GM23338 (cell line): ENCODE measurements around the gene UQCC5. TPM values are rescaled to one million over a fixed set of nuclear protein-coding genes. Genes with fewer than 3 reads are reported as not detected.
A peak's percentile ranks its signal among the peaks of the same experiment; 100 is the strongest.

Experiments
- ATAC-seq: fragments of 200-7000 bp; cut with Tn5 transposase; 3 replicates; pipeline ENCODE4 v1.9.1; 2020
- DNase-seq: peaks from one replicate; pipeline ENCODE4 v3.0.0-alpha.2; 2015; ENCODE audit warnings: low spot score
- H2AFZ ChIP-seq: fragments of 200-600 bp; sonication (generic); 2 replicates; pipeline ENCODE4 v1.8.0; 2016; ENCODE audit warnings: antibody characterized with exemption, mild to moderate bottlenecking, moderate library complexity
- H3F3A ChIP-seq: fragments of 200-600 bp; sonication (generic); replicated peaks from 2 replicates; pipeline ENCODE4 v1.8.0; 2017; ENCODE audit warnings: antibody characterized with exemption, mixed run types, low read depth
- H3K27ac ChIP-seq: fragments of 200-600 bp; sonication (generic); 2 replicates; pipeline ENCODE4 v1.6.1; 2016; ENCODE audit warnings: low read depth
- H3K27me3 ChIP-seq: fragments of 200-600 bp; sonication (generic); 2 replicates; pipeline ENCODE4 v1.8.0; 2016; ENCODE audit warnings: mild to moderate bottlenecking, mixed run types, moderate library complexity; ENCODE audit not compliant: insufficient read depth
- H3K36me3 ChIP-seq: fragments of 200-600 bp; sonication (generic); 2 replicates; pipeline ENCODE4 v1.8.0; 2016; ENCODE audit warnings: mild to moderate bottlenecking; ENCODE audit not compliant: insufficient read depth
- H3K4me1 ChIP-seq: fragments of 200-600 bp; sonication (generic); 2 replicates; pipeline ENCODE4 v1.8.0; 2016; ENCODE audit warnings: mild to moderate bottlenecking, moderate library complexity; ENCODE audit not compliant: insufficient read depth
- H3K4me2 ChIP-seq: fragments of 200-600 bp; sonication (generic); 2 replicates; pipeline ENCODE4 v1.7.1; 2017; ENCODE audit warnings: mixed run types
- H3K4me3 ChIP-seq: fragments of 200-600 bp; sonication (generic); 2 replicates; pipeline ENCODE4 v1.6.1; 2016; ENCODE audit warnings: mixed run types
- H3K79me2 ChIP-seq: fragments of 200-600 bp; sonication (generic); replicated peaks from 2 replicates; pipeline ENCODE4 v1.8.0; 2017; ENCODE audit warnings: mild to moderate bottlenecking; ENCODE audit not compliant: insufficient read depth
- H3K9me2 ChIP-seq: fragments of 200-600 bp; sonication (generic); 2 replicates; pipeline ENCODE4 v1.8.0; 2017; ENCODE audit not compliant: insufficient read depth
- H4K20me1 ChIP-seq: fragments of 200-600 bp; sonication (generic); replicated peaks from 2 replicates; pipeline ENCODE4 v1.8.0; 2017; ENCODE audit warnings: mild to moderate bottlenecking; ENCODE audit not compliant: insufficient read depth
- H3K27ac Mint-ChIP-seq: 2 replicates; pipeline ENCODE4 v1.8.0; 2020; ENCODE audit warnings: inconsistent platforms, mild to moderate bottlenecking, moderate library complexity, mixed read lengths
- H3K27me3 Mint-ChIP-seq: 3 replicates; pipeline ENCODE4 v1.8.0; 2022; ENCODE audit warnings: low read depth, mild to moderate bottlenecking, moderate library complexity, mixed read lengths, inconsistent platforms; ENCODE audit not compliant: insufficient read depth, poor library complexity
- H3K36me3 Mint-ChIP-seq: 3 replicates; pipeline ENCODE4 v1.8.0; 2021; ENCODE audit warnings: low read depth, mild to moderate bottlenecking, inconsistent platforms, moderate library complexity, mixed read lengths
- H3K4me1 Mint-ChIP-seq: 3 replicates; pipeline ENCODE4 v1.8.0; 2020; ENCODE audit warnings: mild to moderate bottlenecking, inconsistent platforms, mixed read lengths
- H3K4me3 Mint-ChIP-seq: 3 replicates; pipeline ENCODE4 v1.8.0; 2021; ENCODE audit warnings: moderate library complexity, mild to moderate bottlenecking, inconsistent platforms, mixed read lengths
- H3K9me3 Mint-ChIP-seq: 3 replicates; pipeline ENCODE4 v1.8.0; 2020; ENCODE audit warnings: moderate library complexity, mild to moderate bottlenecking, inconsistent platforms, mixed read lengths
- CREB1 ChIP-seq: fragments of 250-450 bp; sonication (Bioruptor Pico); IDR thresholded peaks from 2 replicates; pipeline ENCODE4 v1.5.0; 2020; ENCODE audit warnings: low read depth, mild to moderate bottlenecking, moderate library complexity
- CTCF ChIP-seq, 2 experiments: fragments of 200-600 bp in 1 of 2; sonication (generic) in 1 of 2; conservative IDR thresholded peaks; 2 replicates each; pipeline versions ENCODE4 v1.5.1 to v1.6.1; 2016 to 2017; ENCODE audit warnings: antibody characterized with exemption in 2 of 2, low read depth in 2 of 2, mild to moderate bottlenecking in 2 of 2, moderate library complexity in 1 of 2
- ETS1 ChIP-seq: IDR thresholded peaks from 2 replicates; pipeline ENCODE4 v1.6.1; 2016; ENCODE audit warnings: antibody characterized with exemption
- EZH2phosphoT487 ChIP-seq: fragments of 200-600 bp; sonication (generic); IDR thresholded peaks from one replicate; pipeline ENCODE4 v1.8.1; 2018; ENCODE audit warnings: antibody characterized with exemption; ENCODE audit not compliant: unreplicated experiment
- JUNB ChIP-seq: IDR thresholded peaks from one replicate; pipeline ENCODE4 v1.6.1; 2016; ENCODE audit warnings: antibody characterized with exemption; ENCODE audit not compliant: unreplicated experiment
- POLR2AphosphoS5 ChIP-seq: IDR thresholded peaks from 2 replicates; pipeline ENCODE4 v1.6.1; 2016; ENCODE audit warnings: antibody characterized with exemption, low read depth
- REST ChIP-seq: IDR thresholded peaks from one replicate; pipeline ENCODE4 v1.6.1; 2018; ENCODE audit warnings: antibody characterized with exemption; ENCODE audit not compliant: unreplicated experiment
- STAT1 ChIP-seq: IDR thresholded peaks from one replicate; pipeline ENCODE4 v1.6.1; 2016; ENCODE audit warnings: antibody characterized with exemption; ENCODE audit not compliant: unreplicated experiment
- polyA plus RNA-seq: library from polyadenylated mRNA; unstranded; fragments of >200 nt; fragmentation: Nextera tagmentation; extraction: Ambion mirVana; gene quantifications from 2 replicates; pipeline ENCODE4 v1.2.1, GENCODE V29; 2016
- total RNA-seq: library from RNA; depleted of rRNA; stranded (reverse); fragments of >200 nt; shearing (Covaris generic); gene quantifications from 2 replicates; pipeline ENCODE4 v1.2.3, GENCODE V29; 2014

The UQCC5 gene
- total and polyA plus RNA-seq, 2 experiments from 2014 or later, result 2.6 to 156 TPM

GRCh38 chr3:52533623-52534280 lies 2.7 kb upstream of the UQCC5 start, which contains the start of gene NT5DC2:
NT5DC2 (minus strand) TSS chr3:52533857; CDS start chr3:52533737, 120 bp downstream.
- Histone ChIP-seq H3K4me1 (peaks cover 40% of the 10 kb centered on the region), H2AFZ (peak within 1 kb of the TSS; percentile 76), H3K79me2 (peaks cover 57% of the 10 kb centered on the region), H3K4me3 (peak within 1 kb of the TSS; percentile 80), H3K27ac (no peak within 1 kb of the TSS), H3K9me2 (no peaks in the 10 kb centered on the region), H3K27me3 (no peaks in the 10 kb centered on the region), H4K20me1 (peaks cover 32% of the 10 kb centered on the region), H3F3A (peaks cover 18% of the 10 kb centered on the region), H3K36me3 (no peaks in the 10 kb centered on the region), H3K4me2 (peak within 1 kb of the TSS; percentile 97)
- TF ChIP-seq CREB1 (CRISPR knock-in tag) (no peak), JUNB (no peak), STAT1 (no peak), CTCF (conservative IDR thresholded peaks at IDR 0.05; ENCODE audit: low read depth in 2 of 2) (peak in 1 of 2 experiments; percentile 26; a peak in 1 of 4 replicates), REST (no peak), POLR2AphosphoS5 (peak; percentile 41)
- Mint-ChIP-seq H3K27me3 (peaks cover 23% of the 10 kb centered on the region), H3K27ac (no peak within 1 kb of the TSS), H3K9me3 (no peaks in the 10 kb centered on the region), H3K4me3 (peak within 1 kb of the TSS; percentile 84), H3K36me3 (peaks cover 14% of the 10 kb centered on the region), H3K4me1 (peaks cover 36% of the 10 kb centered on the region)
- DNase-seq, result peak; percentile 77
- ATAC-seq, result peak; percentile 12

GRCh38 chr3:52534281-52535183 lies 1.9 kb upstream of the UQCC5 start:
- Histone ChIP-seq H3K27me3 (no peaks in the 10 kb centered on the region), H3K4me3 (peak overlapping the region; percentile 79), H3F3A (peaks cover 18% of the 10 kb centered on the region), H3K27ac (no peak overlapping the region), H3K4me2 (peak overlapping the region; percentile 86), H3K79me2 (peaks cover 63% of the 10 kb centered on the region), H2AFZ (peak overlapping the region; percentile 76), H3K36me3 (no peaks in the 10 kb centered on the region), H4K20me1 (peaks cover 32% of the 10 kb centered on the region), H3K9me2 (no peaks in the 10 kb centered on the region), H3K4me1 (peaks cover 43% of the 10 kb centered on the region)
- ATAC-seq, result peak; percentile 4
- DNase-seq, result peak; percentile 64
- peaks cover 23% of the 10 kb centered on the region for H3K27me3 Mint-ChIP-seq
- H3K27ac Mint-ChIP-seq, result no peak overlapping the region
- peaks cover 43% of the 10 kb centered on the region for H3K4me1 Mint-ChIP-seq
- peak overlapping the region; percentile 81 for H3K4me3 Mint-ChIP-seq
- TF ChIP-seq EZH2phosphoT487 (no peak), REST (no peak), ETS1 (no peak)
- H3K36me3 Mint-ChIP-seq, result peaks cover 13% of the 10 kb centered on the region
- no peaks in the 10 kb centered on the region for H3K9me3 Mint-ChIP-seq
